Measurements from ENCODE around the gene HOXB2.

HOXB2 gene

DNA sequence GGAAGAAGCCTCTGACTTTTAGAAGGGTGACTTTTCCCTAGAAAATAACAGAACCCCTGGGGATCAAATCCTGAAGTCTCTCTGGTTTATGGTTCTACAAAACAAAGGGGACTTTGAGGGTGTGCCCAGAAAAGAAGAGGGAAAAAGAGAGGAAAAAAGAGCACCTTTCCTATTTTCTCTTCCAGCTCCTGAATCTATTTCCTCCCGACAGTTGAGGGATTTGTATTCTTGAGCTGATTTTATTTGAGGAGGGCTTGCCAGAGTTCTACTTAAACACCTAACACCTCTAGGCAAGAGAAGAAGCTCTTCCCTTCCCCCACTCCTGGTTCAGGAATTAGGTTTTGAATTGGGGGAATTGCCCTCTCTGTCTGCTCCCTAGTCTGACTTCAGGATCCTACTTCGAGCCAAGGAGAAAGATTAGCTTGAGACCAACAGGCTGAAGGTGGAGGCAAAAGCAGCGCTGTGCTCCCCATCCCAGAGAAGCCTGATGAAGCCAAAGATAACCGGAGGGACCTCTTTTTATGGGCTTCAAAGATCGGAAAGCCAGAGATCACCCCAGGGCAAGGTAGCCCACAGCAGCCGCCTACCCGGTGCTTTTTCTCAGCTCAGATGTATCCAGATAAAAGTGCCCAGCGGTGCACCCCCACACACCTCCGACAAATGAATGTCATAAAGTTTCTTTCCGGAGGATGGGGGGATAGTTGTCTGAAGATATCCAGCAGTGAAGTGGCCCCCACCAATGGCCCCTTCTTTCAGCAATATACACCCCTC, 44.3 kb upstream of the HOXB2 start:
- H3K79me2 ChIP-seq (ENCODE audit: control insufficient read depth, insufficient read depth, low read length, poor library complexity), result peaks cover 4% of the 10 kb centered on the region
- no peak overlapping the region for H2AFZ ChIP-seq (ENCODE audit: insufficient read depth, low read length, poor library complexity)
- no peak overlapping the region for H2BK12ac ChIP-seq (ENCODE audit: low read length)
- no peaks in the 10 kb centered on the region for H3K36me3 ChIP-seq (ENCODE audit: control insufficient read depth in 1 of 2, insufficient read depth in 2 of 2, low read length in 2 of 2)
- peak overlapping the region; percentile 32 for H4K91ac ChIP-seq (ENCODE audit: low read depth, low read length)
- peaks cover 10% of the 10 kb centered on the region for H3K79me1 ChIP-seq (ENCODE audit: low read length)
- peak overlapping the region; percentile 29 for H3K27ac ChIP-seq (ENCODE audit: low read depth, low read length)
- H3K23ac ChIP-seq (ENCODE audit: low read length), result no peak overlapping the region
- H3K4me1 ChIP-seq (ENCODE audit: control insufficient read depth in 1 of 2, insufficient read depth in 2 of 2, low read length in 2 of 2), result peaks cover 29 to 47% of the 10 kb centered on the region in 2 experiments
- WGBS (ENCODE audit: extremely low coverage, insufficient coverage, insufficient read length), result no CpG with 5 or more reads among the region's 10 CpGs
- H3K4me3 ChIP-seq (ENCODE audit: low read depth, low read length), result no peak overlapping the region
- H3K4ac ChIP-seq (ENCODE audit: low read depth, low read length), result no peak overlapping the region
- no peak for DNase-seq
- H3K9me3 ChIP-seq (ENCODE audit: insufficient read depth, low read depth, low read length), result no peaks in the 10 kb centered on the region
- H3K14ac ChIP-seq (ENCODE audit: low read length), result peak overlapping the region; percentile 42
- H2BK120ac ChIP-seq (ENCODE audit: insufficient read depth, low read length, poor library complexity), result peak overlapping the region; percentile 34
- H2AK5ac ChIP-seq (ENCODE audit: low read length), result no peak overlapping the region
- H3K4me2 ChIP-seq (ENCODE audit: low read length), result peak overlapping the region; percentile 62
- H3K27me3 ChIP-seq (ENCODE audit: insufficient read depth, low read length), result peaks cover under 1% of the 10 kb centered on the region
- peak overlapping the region; percentile 24 for H4K8ac ChIP-seq (ENCODE audit: low read depth, low read length)
- H3K18ac ChIP-seq (ENCODE audit: low read length), result no peak overlapping the region
- no peak overlapping the region for H3K9ac ChIP-seq (ENCODE audit: low read length)
- no peak overlapping the region for H4K12ac ChIP-seq (ENCODE audit: low read depth, low read length)
- no peak overlapping the region for H2BK5ac ChIP-seq (ENCODE audit: low read depth, low read length, poor library complexity)

DNA sequence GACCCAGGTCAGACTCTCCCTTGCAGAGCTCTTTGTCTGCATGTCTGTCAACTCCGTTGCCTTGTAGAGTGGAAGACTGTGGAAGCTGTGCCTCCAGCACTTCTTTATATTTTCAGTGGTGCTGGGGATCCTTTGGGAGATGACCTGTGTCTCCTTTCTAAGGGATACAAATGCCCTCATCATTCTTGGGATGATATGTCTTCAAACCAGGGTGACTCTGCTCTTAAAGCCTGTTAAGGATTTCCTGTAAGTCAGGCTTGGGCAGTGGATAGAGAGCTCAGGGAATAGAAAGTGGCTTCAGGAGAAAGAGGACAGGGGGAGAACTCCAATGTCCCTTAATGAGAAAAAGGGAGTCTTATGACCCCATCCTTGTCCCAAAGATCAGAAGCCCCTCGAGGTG, 43.6 kb upstream of the HOXB2 start:
- Histone ChIP-seq H2BK5ac (ENCODE audit: low read depth, low read length, poor library complexity) (no peak overlapping the region), H3K9ac (ENCODE audit: low read length) (no peak overlapping the region), H2AK5ac (ENCODE audit: low read length) (no peak overlapping the region), H4K8ac (ENCODE audit: low read depth, low read length) (no peak overlapping the region), H3K27me3 (ENCODE audit: insufficient read depth, low read length) (peaks cover 3% of the 10 kb centered on the region), H3K23ac (ENCODE audit: low read length) (no peak overlapping the region), H3K9me3 (ENCODE audit: insufficient read depth, low read depth, low read length) (no peaks in the 10 kb centered on the region), H3K4me1 (ENCODE audit: control insufficient read depth in 1 of 2, insufficient read depth in 2 of 2, low read length in 2 of 2) (peaks cover 28 to 47% of the 10 kb centered on the region in 2 experiments), H3K18ac (ENCODE audit: low read length) (no peak overlapping the region), H3K4me2 (ENCODE audit: low read length) (peak overlapping the region; percentile 62), H3K14ac (ENCODE audit: low read length) (no peak overlapping the region), H2AFZ (ENCODE audit: insufficient read depth, low read length, poor library complexity) (no peak overlapping the region), H3K79me2 (ENCODE audit: control insufficient read depth, insufficient read depth, low read length, poor library complexity) (peaks cover 4% of the 10 kb centered on the region), H3K27ac (ENCODE audit: low read depth, low read length) (no peak overlapping the region), H3K4me3 (ENCODE audit: low read depth, low read length) (no peak overlapping the region), H2BK120ac (ENCODE audit: insufficient read depth, low read length, poor library complexity) (peak overlapping the region; percentile 54), H3K4ac (ENCODE audit: low read depth, low read length) (no peak overlapping the region), H3K36me3 (ENCODE audit: control insufficient read depth in 1 of 2, insufficient read depth in 2 of 2, low read length in 2 of 2) (no peaks in the 10 kb centered on the region), H4K12ac (ENCODE audit: low read depth, low read length) (no peak overlapping the region), H2BK12ac (ENCODE audit: low read length) (peak overlapping the region; percentile 40), H4K91ac (ENCODE audit: low read depth, low read length) (no peak overlapping the region), H3K79me1 (ENCODE audit: low read length) (peaks cover 10% of the 10 kb centered on the region)
- peak in 1 of 2 donors; percentile 27 for DNase-seq
- no CpG with 5 or more reads among the region's 2 CpGs for WGBS (ENCODE audit: extremely low coverage, insufficient coverage, insufficient read length)

DNA sequence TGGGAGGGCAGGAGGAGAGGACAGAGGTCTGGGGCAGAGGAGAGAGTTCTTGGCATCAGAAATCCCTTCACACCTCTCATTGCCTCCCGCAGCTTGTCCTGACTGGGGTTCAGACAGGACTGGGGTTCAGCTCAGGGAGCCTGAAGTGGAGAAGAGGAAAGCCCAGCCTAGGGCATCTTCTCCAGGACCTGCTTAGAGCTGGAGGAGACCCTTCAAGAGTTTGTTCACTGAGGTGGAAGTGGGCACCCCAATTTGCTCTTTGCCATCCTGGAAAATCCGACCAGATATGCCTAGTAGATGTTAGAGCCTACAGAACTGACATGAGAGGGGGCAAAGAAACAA, 43.1 kb upstream of the HOXB2 start:
- H3K9ac ChIP-seq (ENCODE audit: low read length), result no peak overlapping the region
- H3K9me3 ChIP-seq (ENCODE audit: insufficient read depth, low read depth, low read length), result no peaks in the 10 kb centered on the region
- no peak for DNase-seq
- H4K8ac ChIP-seq (ENCODE audit: low read depth, low read length), result peak overlapping the region; percentile 12
- H3K4ac ChIP-seq (ENCODE audit: low read depth, low read length), result no peak overlapping the region
- H2AFZ ChIP-seq (ENCODE audit: insufficient read depth, low read length, poor library complexity), result no peak overlapping the region
- H3K27ac ChIP-seq (ENCODE audit: low read depth, low read length), result no peak overlapping the region
- H3K4me3 ChIP-seq (ENCODE audit: low read depth, low read length), result no peak overlapping the region
- H3K23ac ChIP-seq (ENCODE audit: low read length), result no peak overlapping the region
- H3K79me1 ChIP-seq (ENCODE audit: low read length), result peaks cover 6% of the 10 kb centered on the region
- no peak overlapping the region for H4K12ac ChIP-seq (ENCODE audit: low read depth, low read length)
- H3K14ac ChIP-seq (ENCODE audit: low read length), result no peak overlapping the region
- peaks cover under 1% of the 10 kb centered on the region for H3K79me2 ChIP-seq (ENCODE audit: control insufficient read depth, insufficient read depth, low read length, poor library complexity)
- no peaks in the 10 kb centered on the region for H3K36me3 ChIP-seq (ENCODE audit: control insufficient read depth in 1 of 2, insufficient read depth in 2 of 2, low read length in 2 of 2)
- WGBS (ENCODE audit: extremely low coverage, insufficient coverage, insufficient read length), result no CpG with 5 or more reads among the region's 2 CpGs
- peaks cover 24 to 43% of the 10 kb centered on the region in 2 experiments for H3K4me1 ChIP-seq (ENCODE audit: control insufficient read depth in 1 of 2, insufficient read depth in 2 of 2, low read length in 2 of 2)
- peaks cover 3% of the 10 kb centered on the region for H3K27me3 ChIP-seq (ENCODE audit: insufficient read depth, low read length)
- no peak overlapping the region for H3K18ac ChIP-seq (ENCODE audit: low read length)
- peak overlapping the region; percentile 18 for H2AK5ac ChIP-seq (ENCODE audit: low read length)
- no peak overlapping the region for H2BK5ac ChIP-seq (ENCODE audit: low read depth, low read length, poor library complexity)
- peak overlapping the region; percentile 11 for H2BK120ac ChIP-seq (ENCODE audit: insufficient read depth, low read length, poor library complexity)
- H3K4me2 ChIP-seq (ENCODE audit: low read length), result no peak overlapping the region
- peak overlapping the region; percentile 25 for H4K91ac ChIP-seq (ENCODE audit: low read depth, low read length)
- peak overlapping the region; percentile 15 for H2BK12ac ChIP-seq (ENCODE audit: low read length)

DNA sequence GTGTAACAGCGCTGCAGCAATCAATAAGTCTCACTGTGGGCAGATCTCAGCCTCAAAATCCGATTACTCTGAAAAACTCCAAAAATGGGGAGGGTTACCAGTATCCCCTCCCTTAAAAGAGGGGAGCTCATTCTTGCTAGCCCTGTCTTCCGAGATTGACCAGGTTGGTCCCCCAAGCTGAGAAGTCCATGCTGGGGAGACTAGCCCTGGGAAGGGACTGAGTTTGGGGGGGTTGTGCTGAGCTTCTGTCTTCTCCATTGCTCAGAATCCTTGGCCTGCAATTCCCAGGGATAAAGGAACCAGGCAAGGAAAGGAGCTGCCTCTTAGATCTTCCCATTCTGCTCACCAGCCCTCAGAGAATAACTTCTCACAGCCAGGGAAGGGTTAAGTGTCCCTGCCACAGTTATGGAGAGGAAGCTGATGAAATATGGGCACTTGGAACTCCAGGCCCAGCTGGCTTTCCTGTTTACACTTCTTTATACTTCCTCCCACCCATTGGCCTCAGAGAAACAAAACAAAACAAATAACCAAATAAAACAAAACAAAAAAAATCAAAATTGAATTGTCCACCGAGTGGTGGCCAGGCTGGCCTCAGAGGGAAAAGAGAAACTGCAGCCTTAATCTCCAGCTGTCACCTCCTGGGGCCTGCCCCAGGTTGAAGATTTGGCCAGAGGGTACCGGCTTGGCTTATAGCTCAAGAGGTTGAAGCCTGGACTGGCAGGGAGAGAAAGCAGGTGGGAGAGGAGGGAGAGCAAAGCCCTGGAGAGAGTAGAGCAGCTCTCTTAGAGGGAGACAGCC, 42.6 kb upstream of the HOXB2 start:
- H3K36me3 ChIP-seq (ENCODE audit: control insufficient read depth in 1 of 2, insufficient read depth in 2 of 2, low read length in 2 of 2), result no peaks in the 10 kb centered on the region
- H4K91ac ChIP-seq (ENCODE audit: low read depth, low read length), result peak overlapping the region; percentile 49
- no peaks in the 10 kb centered on the region for H3K9me3 ChIP-seq (ENCODE audit: insufficient read depth, low read depth, low read length)
- no peak for DNase-seq
- H4K12ac ChIP-seq (ENCODE audit: low read depth, low read length), result no peak overlapping the region
- no peak overlapping the region for H3K23ac ChIP-seq (ENCODE audit: low read length)
- H4K8ac ChIP-seq (ENCODE audit: low read depth, low read length), result peak overlapping the region; percentile 12
- no CpG with 5 or more reads among the region's 5 CpGs for WGBS (ENCODE audit: extremely low coverage, insufficient coverage, insufficient read length)
- H2BK12ac ChIP-seq (ENCODE audit: low read length), result peak overlapping the region; percentile 15
- peaks cover 3% of the 10 kb centered on the region for H3K27me3 ChIP-seq (ENCODE audit: insufficient read depth, low read length)
- H2BK120ac ChIP-seq (ENCODE audit: insufficient read depth, low read length, poor library complexity), result peak overlapping the region; percentile 11
- no peak overlapping the region for H3K27ac ChIP-seq (ENCODE audit: low read depth, low read length)
- H2AK5ac ChIP-seq (ENCODE audit: low read length), result peak overlapping the region; percentile 18
- no peak overlapping the region for H3K18ac ChIP-seq (ENCODE audit: low read length)
- H3K14ac ChIP-seq (ENCODE audit: low read length), result no peak overlapping the region
- H2BK5ac ChIP-seq (ENCODE audit: low read depth, low read length, poor library complexity), result no peak overlapping the region
- H3K4me3 ChIP-seq (ENCODE audit: low read depth, low read length), result no peak overlapping the region
- H3K4me1 ChIP-seq (ENCODE audit: control insufficient read depth in 1 of 2, insufficient read depth in 2 of 2, low read length in 2 of 2), result peaks cover 27 to 42% of the 10 kb centered on the region in 2 experiments
- no peak overlapping the region for H3K9ac ChIP-seq (ENCODE audit: low read length)
- H3K79me2 ChIP-seq (ENCODE audit: control insufficient read depth, insufficient read depth, low read length, poor library complexity), result no peaks in the 10 kb centered on the region
- no peak overlapping the region for H2AFZ ChIP-seq (ENCODE audit: insufficient read depth, low read length, poor library complexity)
- no peak overlapping the region for H3K4ac ChIP-seq (ENCODE audit: low read depth, low read length)
- peaks cover 5% of the 10 kb centered on the region for H3K79me1 ChIP-seq (ENCODE audit: low read length)
- H3K4me2 ChIP-seq (ENCODE audit: low read length), result no peak overlapping the region

All from trophoblast cell (in vitro differentiated cells and primary cell).